K562 treated with DMSO at 1 percent for 24 hours (cell line): ENCODE measurements around the gene KLK13. TPM values are rescaled to one million over a fixed set of nuclear protein-coding genes. Genes with fewer than 3 reads are reported as not detected.

Experiments
- total RNA-seq: library from RNA; unstranded; fragments of 300-600 nt; gene quantifications from 2 replicates; pipeline ENCODE4 v1.2.3, GENCODE V29; 2022; ENCODE audit warnings: low read depth; ENCODE audit not compliant: insufficient read depth

Gene KLK13, protein sequence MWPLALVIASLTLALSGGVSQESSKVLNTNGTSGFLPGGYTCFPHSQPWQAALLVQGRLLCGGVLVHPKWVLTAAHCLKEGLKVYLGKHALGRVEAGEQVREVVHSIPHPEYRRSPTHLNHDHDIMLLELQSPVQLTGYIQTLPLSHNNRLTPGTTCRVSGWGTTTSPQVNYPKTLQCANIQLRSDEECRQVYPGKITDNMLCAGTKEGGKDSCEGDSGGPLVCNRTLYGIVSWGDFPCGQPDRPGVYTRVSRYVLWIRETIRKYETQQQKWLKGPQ
- 2.7 and 2.9 TPM in 2 replicates for total RNA-seq

DNA sequence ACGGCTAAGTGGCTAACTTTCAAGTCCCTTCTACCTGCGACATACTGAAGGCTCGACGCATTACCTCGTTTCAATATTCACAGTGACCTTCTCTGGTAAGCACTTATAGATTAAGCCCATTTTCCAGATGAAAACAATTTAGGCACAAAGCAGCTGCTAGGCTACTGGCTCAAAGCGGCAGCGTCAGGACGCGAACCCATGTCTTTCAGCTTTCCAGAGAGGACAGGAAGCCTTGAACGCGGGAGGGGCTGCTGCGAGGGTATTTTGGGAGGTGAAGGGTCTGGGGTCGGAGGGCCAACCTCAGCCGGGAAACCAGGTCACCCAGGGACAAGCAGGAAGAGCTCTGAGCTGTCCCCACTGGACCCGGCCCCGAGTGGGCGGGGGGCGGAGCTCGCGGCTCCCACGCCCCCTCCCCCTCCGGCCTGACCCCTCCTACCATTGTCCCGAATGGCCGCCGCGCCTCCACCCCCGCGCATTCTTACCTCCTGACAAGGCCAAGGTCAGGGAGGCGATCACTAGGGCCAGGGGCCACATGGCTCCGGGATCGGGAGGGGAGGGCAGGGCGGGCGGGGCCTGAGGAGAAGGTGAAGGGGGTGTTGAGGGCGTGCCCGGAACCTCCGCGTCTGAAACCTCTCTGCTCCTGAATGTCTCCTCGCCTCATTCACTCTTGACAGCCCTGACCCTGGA lies at the start of gene KLK13:
Gene KLK13, minus strand, starts transcription at position 559 of the 687 bp plus-strand sequence. Its CDS starts 25 bp downstream, at position 534.

DNA sequence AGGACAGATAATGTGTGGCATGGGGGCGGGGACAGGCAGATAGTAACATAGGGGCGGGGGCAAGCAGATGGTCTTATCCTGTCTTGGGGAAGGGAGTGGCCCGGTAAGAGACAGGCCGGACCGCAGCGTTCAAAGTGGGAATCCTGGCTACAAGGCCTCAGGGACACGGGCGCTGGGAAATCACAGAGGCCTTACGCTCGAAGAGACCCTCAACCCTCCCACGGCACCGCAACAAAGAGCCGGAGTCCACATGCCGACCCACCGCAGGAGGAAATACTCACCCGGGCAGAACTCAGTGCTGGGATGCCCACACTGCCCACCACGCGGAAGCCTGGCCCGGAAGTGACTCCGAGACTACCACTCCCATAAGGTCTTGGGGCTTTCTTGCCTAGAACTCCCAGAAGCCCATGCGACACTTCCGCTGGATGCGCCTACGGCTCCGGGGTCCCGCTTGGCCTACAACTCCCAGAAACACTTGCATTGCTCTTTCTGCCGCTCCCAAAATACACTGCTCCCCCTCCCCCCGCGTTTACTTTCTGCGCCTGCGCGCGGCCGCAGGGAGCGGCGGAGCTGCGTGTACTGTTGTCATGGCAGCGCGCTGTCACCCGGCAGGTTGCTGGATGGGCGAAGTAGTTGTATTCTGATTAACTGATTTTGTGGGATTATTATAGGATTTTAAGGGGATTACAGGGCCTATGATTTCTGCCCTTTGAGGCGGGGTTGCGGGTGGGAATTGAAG lies 43.3 kb upstream of the KLK13 start, which contains the start of gene CTU1:
Gene CTU1, minus strand, starts transcription at position 344 of the 739 bp plus-strand sequence. CDS start 3,840 bp downstream, outside the sequence.

DNA sequence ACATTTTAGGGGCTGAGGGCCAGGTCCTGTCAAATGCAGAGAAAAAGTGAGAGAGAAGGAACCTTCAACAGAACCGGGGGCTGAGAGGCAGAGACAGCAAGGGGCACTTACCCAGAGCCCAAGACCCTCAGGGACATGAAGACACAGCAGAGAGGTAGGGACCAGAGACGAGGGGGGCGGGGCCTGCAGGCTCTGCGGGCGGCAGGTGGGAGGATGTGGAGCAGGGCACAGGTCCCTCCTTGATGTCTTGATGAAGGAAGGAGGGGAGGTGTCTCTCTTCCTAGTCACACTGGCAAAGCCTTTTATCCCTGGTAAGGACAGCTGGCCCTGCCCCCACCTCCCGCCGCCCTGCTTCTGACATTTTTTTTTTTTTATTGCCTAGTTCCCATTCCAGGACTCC lies 17.7 kb upstream of the KLK13 start, which contains the start of gene KLK14:
Gene KLK14, minus strand, starts transcription at position 277 of the 400 bp plus-strand sequence. Its CDS starts 273 bp downstream, at position 4.

DNA sequence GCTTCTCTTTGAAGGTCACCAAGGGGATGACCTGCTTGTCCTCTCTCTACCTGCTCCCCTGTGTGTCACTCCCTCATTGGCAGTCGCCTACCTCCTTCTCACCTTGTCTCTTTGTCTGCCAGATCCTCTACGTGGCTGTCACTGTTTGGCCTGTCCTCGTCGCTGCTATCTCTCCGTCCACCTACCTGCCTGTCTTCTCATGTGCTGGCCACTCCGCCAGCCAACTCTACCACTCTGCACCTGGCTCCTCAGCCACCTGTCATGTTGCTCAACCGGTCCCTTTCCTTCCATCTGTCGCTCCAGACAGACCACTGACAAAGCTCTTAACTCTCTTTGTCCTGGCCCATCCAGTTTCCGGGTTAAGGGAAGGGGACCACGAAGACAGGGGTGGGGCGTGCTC lies 30.2 kb downstream of the KLK13 start, which contains the start of gene KLK12:
Gene KLK12, minus strand, starts transcription at position 299 of the 400 bp plus-strand sequence. CDS start 381 bp downstream, outside the sequence.

DNA sequence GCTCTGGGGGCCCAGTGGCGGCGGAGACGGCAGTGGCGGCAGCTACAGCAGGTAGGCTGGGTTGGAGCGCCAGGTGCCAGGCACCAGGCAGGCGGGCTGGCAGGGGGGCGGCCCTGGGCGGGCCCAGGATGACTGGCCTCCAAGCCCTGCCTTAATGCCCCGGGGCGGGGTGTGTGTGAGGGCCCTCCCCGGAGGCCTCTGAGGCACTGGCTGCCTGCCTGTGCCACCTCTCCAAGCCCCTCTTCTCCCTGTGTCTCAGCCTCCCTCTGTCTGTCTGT lies 38.4 kb downstream of the KLK13 start, which contains the start of gene KLK11:
Gene KLK11, minus strand, starts transcription at position 63 of the 278 bp plus-strand sequence. CDS start 985 bp downstream, outside the sequence.

DNA sequence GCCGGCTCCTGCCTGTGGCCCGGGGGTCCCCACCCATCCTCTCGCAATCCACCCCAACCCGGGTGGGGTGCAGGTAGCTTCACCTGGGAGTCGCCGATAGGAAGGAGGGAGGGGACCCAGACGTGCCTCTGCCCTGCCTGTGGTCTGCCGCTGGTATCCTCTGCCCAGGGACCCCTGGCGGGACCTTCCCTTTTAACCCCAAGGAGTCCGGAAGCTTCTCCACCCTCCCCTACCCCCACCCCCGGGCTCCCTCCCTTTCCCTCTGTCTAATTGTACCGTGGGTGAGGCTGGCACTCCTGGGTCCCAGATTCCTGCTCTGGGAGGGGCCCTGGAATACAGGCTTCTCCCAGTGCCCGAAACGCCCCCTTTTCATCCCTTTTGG lies 45.4 kb downstream of the KLK13 start, which contains the start of gene KLK10:
Gene KLK10, minus strand, starts transcription at position 166 of the 382 bp plus-strand sequence. CDS start 579 bp downstream, outside the sequence.

Other genes starting within 250 kb of the KLK13 start
- 19.2 and 20.0 TPM in 2 replicates for gene KLK1, start 241.3 kb downstream of the KLK13 start, total RNA-seq
- gene KLK15, start 231.5 kb downstream of the KLK13 start, total RNA-seq, result 0.56 TPM in 1 of 2 replicates, not detected in the other
- gene KLK3, start 210.2 kb downstream of the KLK13 start, total RNA-seq, result not detected in 2 replicates
- gene KLK2, start 191.7 kb downstream of the KLK13 start, total RNA-seq, result not detected in 2 replicates
- gene KLK4, start 153.7 kb downstream of the KLK13 start, total RNA-seq, result not detected in 2 replicates
- gene KLK5, start 112.1 kb downstream of the KLK13 start, total RNA-seq, result not detected in 2 replicates
- not detected in 2 replicates for gene KLK6, start 95.5 kb downstream of the KLK13 start, total RNA-seq
- not detected in 2 replicates for gene KLK7, start 81.2 kb downstream of the KLK13 start, total RNA-seq
- gene KLK8, start 63.5 kb downstream of the KLK13 start, total RNA-seq, result 0.95 and 2.1 TPM in 2 replicates
- not detected in 2 replicates for gene KLK10, start 45.4 kb downstream of the KLK13 start, total RNA-seq
- gene KLK11, start 38.5 kb downstream of the KLK13 start, total RNA-seq, result not detected in 2 replicates
- gene KLK12, start 30.1 kb downstream of the KLK13 start, total RNA-seq, result not detected in 2 replicates
- gene KLK14, start 17.8 kb upstream of the KLK13 start, total RNA-seq, result not detected in 2 replicates
- gene CTU1, start 43.3 kb upstream of the KLK13 start, total RNA-seq, result 31.1 and 32.6 TPM in 2 replicates
- 0.93 and 1.1 TPM in 2 replicates for gene SIGLEC9, start 59.8 kb upstream of the KLK13 start, total RNA-seq
- 0.15 TPM in 1 of 2 replicates, not detected in the other for gene SIGLEC7, start 77.2 kb upstream of the KLK13 start, total RNA-seq
- 73.3 and 79.4 TPM in 2 replicates for gene CD33, start 160.0 kb upstream of the KLK13 start, total RNA-seq
- gene SIGLECL1, start 186.0 kb upstream of the KLK13 start, total RNA-seq, result not detected in 2 replicates
- gene IGLON5, start 246.6 kb upstream of the KLK13 start, total RNA-seq, result 0.25 TPM in 1 of 2 replicates, not detected in the other